ENCODE measurements around the gene ABHD6.
"Not testable (repeated sequence)": the region's sequence is repeated elsewhere in the genome, so short reads cannot be mapped to it uniquely, and the experiment has no call there.

ABHD6 gene

DNA sequence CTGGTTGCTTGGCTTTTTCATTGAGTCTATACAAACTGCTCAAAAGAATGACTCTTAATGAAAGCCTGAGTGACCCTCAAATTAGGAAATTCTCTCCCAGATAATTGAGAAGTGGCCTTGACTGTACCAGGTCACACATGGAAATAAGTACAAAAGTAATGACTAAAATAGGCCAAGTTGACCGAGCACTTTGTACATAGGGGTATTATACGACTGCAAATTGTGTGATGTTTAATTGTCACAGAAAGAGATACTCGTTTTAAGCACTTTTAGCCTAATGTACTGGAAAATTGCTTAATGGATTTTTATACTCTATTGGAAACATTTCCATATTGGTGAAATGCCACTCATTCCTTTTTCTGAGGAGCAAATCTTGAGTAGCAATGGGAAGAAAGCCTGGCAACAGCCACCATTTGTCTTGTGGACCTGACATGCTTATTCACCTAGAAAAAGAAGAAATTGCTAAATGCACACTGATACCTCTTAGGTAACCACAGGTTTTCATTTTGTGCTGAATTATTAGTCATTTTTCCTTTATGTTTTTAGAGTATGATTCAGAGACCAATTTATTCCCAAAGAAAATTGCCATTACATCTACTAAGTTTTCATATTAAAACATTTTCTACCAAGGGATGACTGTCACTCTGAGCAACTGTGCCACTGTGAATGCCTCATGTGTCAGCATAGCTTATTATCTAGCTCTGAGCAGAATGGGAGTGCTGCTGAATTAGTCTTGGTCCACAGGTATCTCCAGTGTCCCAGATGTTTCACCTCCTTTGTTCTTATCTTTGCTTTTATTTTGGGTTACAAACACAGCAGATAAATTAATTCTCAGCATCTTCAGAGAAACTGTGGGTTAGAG, 86.2 kb downstream of the ABHD6 start:
- no peak for DNase-seq (ENCODE audit: low read depth)

- DNase-seq (ENCODE audit: low read depth), result no peak
These were observed 87.1 kb downstream of the ABHD6 start for GRCh38 chr3:58324391-58325390.

- DNase-seq (ENCODE audit: low read depth), result no peak
These were observed 88.0 kb downstream of the ABHD6 start for GRCh38 chr3:58325525-58325992.

DNA sequence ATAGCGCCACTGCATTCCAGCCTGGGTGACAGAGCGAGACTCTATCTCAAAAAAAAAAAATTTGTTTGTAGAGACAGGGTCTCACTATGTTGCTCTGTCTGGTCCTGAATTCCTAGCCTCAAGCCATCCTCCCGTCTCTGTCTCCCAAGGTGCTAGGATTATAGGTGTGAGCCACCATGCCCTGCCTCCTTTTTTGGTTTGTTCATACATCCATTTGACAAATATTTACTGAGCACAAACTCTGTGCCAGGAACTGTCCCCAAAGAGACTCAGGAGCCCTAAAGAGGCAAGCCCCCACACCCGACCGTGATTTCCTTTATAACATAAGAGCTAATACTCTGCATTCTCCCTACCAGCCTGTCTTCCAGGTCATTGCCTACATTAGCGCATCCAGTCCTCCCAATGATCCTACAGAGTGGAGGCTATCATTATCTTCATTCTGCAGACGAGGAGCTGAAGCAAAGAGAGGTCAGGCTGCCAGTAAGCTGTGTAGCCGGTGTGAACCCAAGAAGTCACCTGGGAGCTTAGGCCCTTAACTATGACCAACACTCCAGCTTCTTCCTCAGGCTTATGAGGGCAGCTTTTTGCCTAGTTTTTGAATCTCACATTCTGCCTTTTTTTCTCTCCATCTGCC, 88.8 kb downstream of the ABHD6 start:
- DNase-seq (ENCODE audit: low read depth), result no peak

GRCh38 chr3:58329150-58329921, 91.7 kb downstream of the ABHD6 start:
- DNase-seq (ENCODE audit: low read depth), result no peak

DNA sequence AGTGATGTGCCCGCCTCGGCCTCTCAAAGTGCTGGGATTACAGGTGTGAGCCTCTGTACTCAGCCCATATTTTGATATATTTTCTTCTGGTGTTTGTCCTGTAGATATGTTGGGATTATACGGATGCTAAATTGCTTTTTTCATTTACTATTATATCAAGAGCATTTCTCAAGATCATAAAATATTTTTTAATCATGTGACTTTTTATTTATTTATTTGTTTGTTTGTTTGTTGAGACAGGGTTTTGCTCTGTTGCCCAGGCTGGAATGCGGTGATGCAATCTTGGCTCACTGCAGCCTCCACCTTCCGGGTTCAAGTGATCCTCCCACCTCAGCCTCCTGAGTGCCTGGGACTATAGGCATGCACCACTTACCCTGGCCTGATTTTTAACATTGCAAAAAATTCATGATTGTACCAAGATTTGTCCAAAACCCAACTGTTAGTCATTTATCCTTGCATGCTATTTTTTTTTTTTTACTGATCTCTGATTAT, 92.4 kb downstream of the ABHD6 start:
- DNase-seq (ENCODE audit: low read depth), result no peak

- DNase-seq (ENCODE audit: low read depth), result no peak
These were observed 94.1 kb downstream of the ABHD6 start for GRCh38 chr3:58331593-58332152.

- DNase-seq (ENCODE audit: low read depth), result peak; percentile 51
These were observed 95.1 kb downstream of the ABHD6 start, which contains the start of gene PXK for GRCh38 chr3:58332575-58333188. Gene PXK (plus strand): TSS chr3:58332892. CDS start chr3:58332989, 97 bp downstream.

DNA sequence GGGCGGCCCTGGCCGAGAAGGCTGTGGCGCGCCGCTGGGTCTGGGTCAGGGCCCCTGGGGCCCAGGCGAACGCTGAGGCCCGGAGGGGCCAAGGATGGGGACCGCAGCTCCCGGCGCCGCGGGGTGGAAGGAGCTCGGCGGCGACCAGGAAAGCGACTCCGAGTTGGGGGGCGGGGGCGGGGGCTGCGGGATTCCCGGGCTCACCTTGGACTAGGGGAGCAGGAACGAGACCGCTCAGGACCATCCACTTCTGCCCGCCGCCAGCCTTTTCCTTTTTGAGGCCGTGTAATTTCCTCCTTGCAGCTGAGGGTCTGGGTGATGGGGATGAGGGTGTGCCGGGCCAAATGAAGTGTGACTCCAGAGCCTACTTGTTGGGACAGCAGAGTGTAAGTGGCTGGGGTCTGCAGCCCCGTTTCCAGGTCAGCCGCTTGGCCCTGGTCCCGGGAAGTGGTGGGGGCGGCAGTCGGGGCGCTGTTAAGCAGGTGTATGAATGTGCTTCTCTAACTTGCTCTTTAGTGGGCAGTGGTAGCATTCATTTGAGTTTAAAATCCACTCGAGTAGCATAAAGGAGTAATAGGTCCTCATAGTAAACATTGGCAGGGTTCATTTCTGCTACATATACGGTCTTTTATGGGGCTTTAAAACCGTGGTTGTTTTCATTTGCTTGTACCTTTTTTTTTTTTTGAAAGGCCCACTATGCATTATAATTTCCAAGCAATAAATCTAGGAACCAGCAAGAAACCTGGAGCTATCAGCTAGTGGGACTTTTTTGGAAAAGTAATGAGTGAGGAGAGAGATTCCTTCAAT, 95.8 kb downstream of the ABHD6 start:
- no peak for DNase-seq (ENCODE audit: low read depth)

DNA sequence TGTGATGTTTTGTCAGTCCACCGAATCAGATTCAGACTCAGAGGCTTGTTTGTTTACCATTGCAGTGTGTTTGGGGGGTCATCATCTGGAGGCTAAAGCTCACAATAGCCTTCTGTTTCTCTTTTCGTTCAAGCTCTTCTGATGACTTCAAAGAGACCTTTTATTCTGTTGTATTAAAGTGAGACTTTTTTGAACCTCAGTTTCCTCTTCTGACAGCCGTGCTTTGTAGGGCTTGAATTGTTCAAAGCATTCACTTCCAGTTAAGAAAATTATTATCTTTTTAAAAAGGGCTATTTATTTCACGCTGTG, 96.4 kb downstream of the ABHD6 start:
- no peak for DNase-seq (ENCODE audit: low read depth)

DNA sequence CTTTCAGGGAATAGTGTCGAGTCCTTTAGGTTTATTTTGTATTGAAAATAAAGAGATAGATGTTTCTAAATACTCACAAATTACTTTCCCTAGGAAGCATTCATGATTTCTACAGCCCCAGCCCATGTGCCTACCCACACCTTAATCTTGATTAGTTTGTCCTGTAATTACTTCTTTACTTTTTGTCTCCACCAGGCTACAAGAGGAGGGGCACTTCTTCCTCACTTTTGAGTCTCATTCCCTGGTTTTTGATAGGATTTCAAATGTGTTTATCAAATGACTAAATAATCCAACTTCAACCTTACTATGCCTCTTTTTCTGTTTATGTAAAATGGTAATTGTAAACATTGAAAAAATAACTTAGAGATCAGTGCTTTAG, 96.9 kb downstream of the ABHD6 start:
- no peak for DNase-seq (ENCODE audit: low read depth)

DNA sequence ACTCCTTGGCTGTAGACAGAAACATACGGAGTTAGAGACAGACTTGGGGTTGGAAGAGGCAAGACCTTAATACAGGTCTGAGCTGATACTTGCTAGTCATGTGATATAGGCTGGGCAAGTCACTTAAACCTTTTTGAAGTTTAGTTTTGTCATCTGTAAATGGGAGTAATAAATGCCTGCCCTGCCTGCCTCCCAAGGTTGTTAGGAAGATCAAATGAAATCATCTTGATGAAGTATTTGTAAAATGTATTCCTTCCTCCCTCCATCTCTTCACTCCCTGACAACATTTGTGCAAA, 98.0 kb downstream of the ABHD6 start:
- DNase-seq (ENCODE audit: low read depth), result no peak

DNA sequence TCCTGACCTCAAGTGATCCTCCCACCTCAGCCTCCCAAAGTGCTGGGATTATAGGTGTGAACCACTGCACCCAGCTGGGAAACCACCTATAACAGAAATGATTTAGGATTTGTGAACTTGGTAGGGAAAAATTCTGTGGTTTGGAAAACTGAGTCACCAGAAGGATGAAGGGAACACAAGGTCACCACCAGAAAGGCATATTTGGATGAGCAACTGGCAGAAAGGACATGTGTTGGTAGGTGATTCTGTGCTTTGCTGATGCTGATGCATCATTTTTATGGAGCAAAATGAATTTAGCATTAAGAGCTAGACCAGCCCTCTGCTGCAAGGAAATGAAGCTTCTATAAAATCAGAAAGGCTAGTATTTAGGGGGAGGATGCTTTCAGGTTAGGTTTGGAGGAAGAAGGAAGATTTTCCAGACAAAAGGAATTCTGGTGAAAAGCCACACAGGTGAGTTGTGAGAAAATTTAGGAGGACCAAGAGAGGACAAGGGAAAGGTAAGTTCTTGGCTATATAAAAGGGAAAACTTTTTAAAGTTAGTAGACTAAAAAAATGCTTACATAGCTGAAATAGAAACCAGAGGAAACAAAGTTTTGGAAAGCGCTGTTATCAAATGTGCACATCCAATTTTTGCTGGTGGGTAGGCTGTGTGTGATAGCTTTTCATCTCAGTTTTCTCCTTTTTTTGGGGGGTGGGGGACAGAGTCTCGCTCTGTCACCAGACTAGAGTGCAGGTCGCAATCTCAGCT, 98.7 kb downstream of the ABHD6 start:
- no peak for DNase-seq (ENCODE audit: low read depth)

DNA sequence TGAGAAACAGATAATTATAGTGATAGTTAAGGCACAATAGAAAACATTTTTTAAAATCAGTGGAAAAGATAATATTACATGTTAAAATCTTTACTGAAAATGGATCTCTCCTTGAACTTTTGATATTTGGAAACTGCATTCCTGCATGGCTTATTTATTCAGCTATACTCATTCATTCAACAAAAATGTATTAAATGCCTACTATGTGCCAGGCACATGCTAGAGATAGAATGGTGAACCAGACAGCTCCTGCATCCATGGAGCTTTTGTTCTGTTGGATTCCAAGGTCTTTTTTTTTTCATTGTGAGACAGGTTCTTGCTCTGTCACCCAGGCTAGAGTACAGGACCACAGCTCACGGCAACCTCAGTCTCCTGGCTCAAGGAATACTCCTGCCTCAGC, 99.6 kb downstream of the ABHD6 start:
- DNase-seq (ENCODE audit: low read depth), result no peak

- DNase-seq (ENCODE audit: low read depth), result not testable (repeated sequence)
These were observed 101.6 kb downstream of the ABHD6 start for GRCh38 chr3:58339146-58339545.

DNA sequence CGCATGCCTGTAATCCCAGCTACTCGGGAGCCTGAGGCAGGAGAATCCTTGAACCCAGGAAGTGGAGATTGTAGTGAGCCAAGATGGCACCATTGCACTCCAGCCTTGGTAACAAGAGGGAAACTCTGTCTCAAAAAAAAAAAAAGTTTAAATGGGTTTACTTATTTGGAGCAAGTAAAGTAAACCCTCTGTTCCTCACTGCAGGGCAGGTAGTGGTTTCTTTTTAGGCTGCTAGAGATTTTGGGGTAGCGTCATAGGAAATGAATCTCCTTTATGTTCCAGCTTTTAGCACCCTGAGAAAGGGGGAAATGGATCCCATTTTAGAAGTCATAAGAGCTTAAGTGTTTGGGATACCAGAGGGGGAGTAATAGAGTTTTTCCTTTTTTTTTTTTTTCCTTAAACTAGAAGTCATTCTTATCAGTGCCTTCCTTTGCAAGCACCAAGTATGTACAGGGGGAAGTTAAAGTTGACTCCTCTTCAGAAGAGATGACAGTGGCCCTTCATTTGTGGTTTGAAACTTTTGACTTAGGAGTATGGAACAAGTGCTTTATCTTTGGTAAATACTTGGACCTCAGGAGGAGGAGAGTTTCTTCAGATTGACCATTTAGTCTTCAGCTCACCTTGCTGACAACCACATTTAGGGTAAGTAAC, 103.1 kb downstream of the ABHD6 start:
- DNase-seq (ENCODE audit: low read depth), result no peak

DNA sequence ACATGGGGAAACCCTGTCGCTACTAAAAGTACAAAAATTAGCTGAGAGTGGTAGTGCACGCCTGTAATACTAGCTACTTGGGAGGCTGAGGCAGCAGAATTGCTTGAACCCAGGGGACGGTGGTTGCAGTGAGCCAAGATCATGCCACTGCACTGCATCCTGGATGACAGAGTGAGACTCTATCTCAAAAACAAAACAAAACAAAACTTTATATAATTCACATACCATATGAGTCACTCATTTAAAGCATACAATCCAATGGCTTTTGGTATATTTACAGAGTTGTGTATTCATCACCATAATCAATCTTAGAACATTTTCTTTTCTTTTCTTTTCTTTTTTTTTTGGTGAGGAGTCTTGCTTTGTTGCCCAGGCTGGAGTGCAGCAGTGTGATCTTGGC, 103.8 kb downstream of the ABHD6 start:
- no peak for DNase-seq (ENCODE audit: low read depth)

DNA sequence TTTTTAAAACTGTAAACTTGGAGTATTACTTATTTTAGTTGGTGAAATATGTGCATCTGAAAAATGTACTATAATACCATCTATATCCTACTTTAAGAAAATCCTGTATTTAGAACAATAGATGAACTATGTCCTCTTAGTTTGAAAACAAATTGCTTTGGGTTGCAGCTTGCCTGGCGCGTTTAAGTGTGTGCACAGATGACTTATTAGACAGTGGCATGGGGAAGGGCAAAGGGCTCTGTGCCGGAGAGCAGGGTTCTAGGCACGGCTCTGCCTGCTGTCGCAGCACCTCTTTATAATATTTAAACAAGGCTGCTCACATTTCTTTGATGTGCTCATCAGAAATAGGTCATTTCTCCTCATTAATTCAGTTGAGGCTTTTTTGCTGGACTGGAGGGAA, 105.1 kb downstream of the ABHD6 start:
- DNase-seq (ENCODE audit: low read depth), result no peak
